ENCODE results near the gene PCSK9. TPM values are rescaled to one million over a fixed set of nuclear protein-coding genes. Genes with fewer than 3 reads are reported as not detected.

PCSK9 gene
- total and polyA plus RNA-seq, 2 of the 13 experiments (the other 11 are each of a cell fraction or from before 2014, with no cell fraction given) = 33.3 to 80.5 TPM

DNA sequence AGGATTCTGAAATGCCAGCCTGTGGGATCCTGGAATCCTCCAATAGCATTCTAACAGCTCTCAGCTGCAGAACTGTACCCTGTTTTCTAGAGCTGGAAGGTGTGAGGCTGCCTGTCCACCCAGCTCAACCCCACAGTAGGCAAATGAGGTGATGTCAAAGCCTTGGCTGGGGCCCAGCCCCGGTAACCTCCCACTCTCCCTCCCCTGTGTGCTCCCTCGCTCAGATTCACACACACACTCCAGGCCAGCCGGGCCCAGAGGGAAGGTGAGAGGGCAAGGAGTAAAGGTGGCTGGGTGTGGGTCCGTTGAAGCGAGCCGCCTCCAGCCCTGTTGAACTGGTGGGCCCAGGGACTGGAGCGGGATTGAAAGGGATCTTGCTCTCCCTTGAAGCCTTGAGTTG lies 40.7 kb upstream of the PCSK9 start, which contains the start of gene BSND (continued):
- TF ChIP-seq, protein P1, sequence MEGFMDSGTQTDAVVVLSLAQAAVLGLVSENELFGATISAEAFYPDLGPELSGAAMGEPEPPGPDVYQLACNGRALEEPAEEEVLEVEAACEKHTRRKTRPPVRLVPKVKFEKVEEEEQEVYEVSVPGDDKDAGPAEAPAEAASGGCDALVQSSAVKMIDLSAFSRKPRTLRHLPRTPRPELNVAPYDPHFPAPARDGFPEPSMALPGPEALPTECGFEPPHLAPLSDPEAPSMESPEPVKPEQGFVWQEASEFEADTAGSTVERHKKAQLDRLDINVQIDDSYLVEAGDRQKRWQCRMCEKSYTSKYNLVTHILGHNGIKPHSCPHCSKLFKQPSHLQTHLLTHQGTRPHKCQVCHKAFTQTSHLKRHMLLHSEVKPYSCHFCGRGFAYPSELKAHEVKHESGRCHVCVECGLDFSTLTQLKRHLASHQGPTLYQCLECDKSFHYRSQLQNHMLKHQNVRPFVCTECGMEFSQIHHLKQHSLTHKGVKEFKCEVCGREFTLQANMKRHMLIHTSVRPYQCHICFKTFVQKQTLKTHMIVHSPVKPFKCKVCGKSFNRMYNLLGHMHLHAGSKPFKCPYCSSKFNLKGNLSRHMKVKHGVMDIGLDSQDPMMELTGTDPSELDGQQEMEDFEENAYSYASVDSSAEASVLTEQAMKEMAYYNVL (CRISPR knock-in tag; IDR thresholded peaks at IDR 0.05; ENCODE audit: borderline replicate concordance) = no peak
- TF ChIP-seq, protein P2, sequence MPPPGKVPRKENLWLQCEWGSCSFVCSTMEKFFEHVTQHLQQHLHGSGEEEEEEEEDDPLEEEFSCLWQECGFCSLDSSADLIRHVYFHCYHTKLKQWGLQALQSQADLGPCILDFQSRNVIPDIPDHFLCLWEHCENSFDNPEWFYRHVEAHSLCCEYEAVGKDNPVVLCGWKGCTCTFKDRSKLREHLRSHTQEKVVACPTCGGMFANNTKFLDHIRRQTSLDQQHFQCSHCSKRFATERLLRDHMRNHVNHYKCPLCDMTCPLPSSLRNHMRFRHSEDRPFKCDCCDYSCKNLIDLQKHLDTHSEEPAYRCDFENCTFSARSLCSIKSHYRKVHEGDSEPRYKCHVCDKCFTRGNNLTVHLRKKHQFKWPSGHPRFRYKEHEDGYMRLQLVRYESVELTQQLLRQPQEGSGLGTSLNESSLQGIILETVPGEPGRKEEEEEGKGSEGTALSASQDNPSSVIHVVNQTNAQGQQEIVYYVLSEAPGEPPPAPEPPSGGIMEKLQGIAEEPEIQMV (CRISPR knock-in tag; IDR thresholded peaks at IDR 0.05; ENCODE audit: low read depth) = no peak
- TF ChIP-seq ZFX (CRISPR knock-in tag; IDR thresholded peaks at IDR 0.05; ENCODE audit: low read depth) = peak; percentile 23; the same call in 1 of the 2 replicates
- no peak for TF ChIP-seq RARA (CRISPR knock-in tag; IDR thresholded peaks at IDR 0.05)
- TF ChIP-seq ZNF746 (CRISPR knock-in tag; IDR thresholded peaks at IDR 0.05) = no peak
- TF ChIP-seq RBM22 (optimal IDR thresholded peaks at IDR 0.05; ENCODE audit: low read length) = no peak
- no peak for TF ChIP-seq SMAD1 (CRISPR knock-in tag; IDR thresholded peaks at IDR 0.05; ENCODE audit: borderline replicate concordance, low read depth)

DNA sequence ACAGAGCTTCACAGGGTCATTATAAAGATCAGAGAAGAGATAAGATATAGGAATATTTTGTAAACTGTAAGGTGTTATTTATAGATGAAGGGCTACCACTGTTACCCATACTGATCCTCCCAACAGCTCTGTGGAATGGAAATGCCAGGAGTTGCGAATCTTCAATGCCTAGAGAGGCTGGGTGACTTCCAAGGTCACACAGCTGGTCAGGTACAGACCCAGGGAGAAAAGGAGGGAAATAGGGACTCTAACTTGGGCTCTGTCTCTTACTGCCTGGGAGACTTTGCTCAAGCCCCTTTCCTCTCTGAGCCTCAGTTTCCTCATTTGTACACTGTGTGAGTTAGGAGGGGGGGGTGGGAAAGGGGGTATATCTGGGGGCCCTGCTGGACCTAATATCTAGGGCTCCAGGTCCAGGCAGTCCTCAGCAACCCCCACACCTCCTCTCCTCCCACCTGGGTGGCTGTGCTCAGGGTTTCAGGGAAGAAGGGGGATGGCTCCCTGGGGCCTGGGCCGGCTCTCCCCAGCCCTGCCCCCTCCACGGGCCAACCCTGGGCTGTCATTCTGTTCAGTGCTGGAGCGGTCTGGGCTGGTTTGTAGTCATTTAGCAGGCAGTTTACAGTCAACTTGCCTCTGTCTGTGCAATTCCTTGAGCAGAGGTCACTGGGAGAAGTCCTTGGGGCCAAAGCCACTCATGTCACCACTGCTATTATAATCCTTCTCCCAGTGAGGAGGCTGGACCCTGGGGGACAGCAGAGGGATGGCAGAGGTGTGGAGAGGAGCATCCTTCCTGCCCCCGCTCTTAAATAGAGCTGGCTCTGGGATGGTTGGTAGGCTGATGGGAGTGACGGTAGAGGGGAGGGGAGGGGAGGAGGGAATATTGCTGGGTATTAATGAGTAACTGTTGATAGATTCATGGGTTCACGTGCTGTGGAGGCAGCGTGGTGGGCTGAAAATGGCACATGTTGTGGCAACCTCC lies 39.0 kb upstream of the PCSK9 start:
- H4K20me1 ChIP-seq (ENCODE audit: insufficient read depth, low read length) = no peaks in the 10 kb centered on the region
- H3K9me3 ChIP-seq (ENCODE audit: low read length) = no peaks in the 10 kb centered on the region
- ChIA-PET CTCF (ENCODE audit: low intra/inter-chr PET ratio, low total read pairs) (no interaction called here), POLR2A (no interaction called here)
- no peak overlapping the region for H2AFZ ChIP-seq (ENCODE audit: low read length)
- H3K4me1 ChIP-seq (ENCODE audit: insufficient read depth, low read length) = peaks cover 7% of the 10 kb centered on the region; the same call in 1 of the 2 replicates
- no peak overlapping the region for H3K27ac ChIP-seq (ENCODE audit: extremely low read length, insufficient read depth, low read length)
- no peak for ATAC-seq
- no peak for TF ChIP-seq SATB2 (CRISPR knock-in tag; IDR thresholded peaks at IDR 0.05)
- TF ChIP-seq, protein P3, sequence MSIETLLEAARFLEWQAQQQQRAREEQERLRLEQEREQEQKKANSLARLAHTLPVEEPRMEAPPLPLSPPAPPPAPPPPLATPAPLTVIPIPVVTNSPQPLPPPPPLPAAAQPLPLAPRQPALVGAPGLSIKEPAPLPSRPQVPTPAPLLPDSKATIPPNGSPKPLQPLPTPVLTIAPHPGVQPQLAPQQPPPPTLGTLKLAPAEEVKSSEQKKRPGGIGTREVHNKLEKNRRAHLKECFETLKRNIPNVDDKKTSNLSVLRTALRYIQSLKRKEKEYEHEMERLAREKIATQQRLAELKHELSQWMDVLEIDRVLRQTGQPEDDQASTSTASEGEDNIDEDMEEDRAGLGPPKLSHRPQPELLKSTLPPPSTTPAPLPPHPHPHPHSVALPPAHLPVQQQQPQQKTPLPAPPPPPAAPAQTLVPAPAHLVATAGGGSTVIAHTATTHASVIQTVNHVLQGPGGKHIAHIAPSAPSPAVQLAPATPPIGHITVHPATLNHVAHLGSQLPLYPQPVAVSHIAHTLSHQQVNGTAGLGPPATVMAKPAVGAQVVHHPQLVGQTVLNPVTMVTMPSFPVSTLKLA (IDR thresholded peaks at IDR 0.05) = peak; percentile 73
- no peak for FAIRE-seq
- DNase-seq (ENCODE audit: low spot score) = no peak
- no peak overlapping the region for H3K4me3 ChIP-seq (replicated peaks in 1 of 3; ENCODE audit: insufficient read depth in 1 of 3, low read depth in 2 of 3, low read length in 3 of 3)
- BruUV-seq (replicated peaks) = no TSS peak
- intact Hi-C loops (cut with micrococcal nuclease; ENCODE audit: unreplicated experiment) = no loop called here
- in situ Hi-C loops (cut with HindIII; ENCODE audit: extremely low pct_ligation_motif_present, low pct_unique_long_range_greater_than_20kb) = no loop called here
- WGBS (ENCODE audit: low lambda C conversion rate) = 18% methylated on average over 8 of the region's 8 CpGs
- H3K36me3 ChIP-seq (replicated peaks in 1 of 2; ENCODE audit: control insufficient read depth in 1 of 2, insufficient read depth in 2 of 2, low read length in 2 of 2) = no peaks in the 10 kb centered on the region
- H3K27me3 ChIP-seq (ENCODE audit: control insufficient read depth in 1 of 2, insufficient read depth in 2 of 2, low read length in 2 of 2) = peaks cover 1 to 35% of the 10 kb centered on the region in 2 experiments; a peak in 4 of 5 replicates
- no peak overlapping the region for H3K4me2 ChIP-seq (ENCODE audit: low read depth, low read length)
- H3K79me2 ChIP-seq (ENCODE audit: insufficient read depth, low read length) = no peaks in the 10 kb centered on the region
- H3K9ac ChIP-seq (ENCODE audit: insufficient read depth, low read depth, low read length) = no peak overlapping the region
